IMR-90 (cell line): ENCODE measurements around the gene TM9SF4. TPM values are rescaled to one million over a fixed set of nuclear protein-coding genes. Genes with fewer than 3 reads are reported as not detected.

Experiments
- ATAC-seq: fragments of 200-7000 bp; cut with Tn5 transposase; 2 replicates; pipeline ENCODE4 v1.9.1; 2020; ENCODE audit warnings: low read depth, mild to moderate bottlenecking, moderate library complexity
- BruUV-seq: library from RNA; stranded (reverse); fragments of 400-500 nt; replicated peaks from 2 replicates; lab custom pipeline; 2021; lab: Mats Ljungman, UMichigan
- CTCF ChIA-PET: fragments of 300-600 bp; formaldehyde crosslinking; extraction: SDS; loops from one replicate; lab custom pipeline; 2021; ENCODE audit warnings: antibody characterized with exemption; lab: Yijun Ruan, JAX
- POLR2A ChIA-PET: fragments of 300-600 bp; sonication (Branson Sonifier 250); formaldehyde crosslinking; loops from one replicate; lab custom pipeline; 2022; ENCODE audit warnings: antibody characterized with exemption; ENCODE audit not compliant: unreplicated experiment; lab: Charles Lee
- DNase-seq: peaks from one replicate; pipeline ENCODE4 v3.0.0; 2013
- H2AFZ ChIP-seq: replicated peaks from 2 replicates; pipeline ENCODE3; 2013; ENCODE audit warnings: low read length, mild to moderate bottlenecking; ENCODE audit not compliant: poor library complexity
- H2AK5ac ChIP-seq: 2 replicates; pipeline ENCODE4 v1.6.1; 2013; ENCODE audit warnings: low read depth, low read length, inconsistent platforms
- H2AK9ac ChIP-seq: replicated peaks from 2 replicates; pipeline ENCODE3; 2013; ENCODE audit warnings: mild to moderate bottlenecking, low read depth, low read length, moderate library complexity; ENCODE audit not compliant: poor library complexity
- H2BK120ac ChIP-seq: 2 replicates; pipeline ENCODE4 v1.6.1; 2013; ENCODE audit warnings: low read depth, low read length, inconsistent platforms
- H2BK15ac ChIP-seq: 3 replicates; pipeline ENCODE4 v1.6.1; 2013; ENCODE audit warnings: low read depth, low read length, inconsistent platforms
- H2BK20ac ChIP-seq: 2 replicates; pipeline ENCODE4 v1.6.1; 2013; ENCODE audit warnings: low read depth, mild to moderate bottlenecking, inconsistent platforms, low read length, moderate library complexity
- H2BK5ac ChIP-seq: 2 replicates; pipeline ENCODE4 v1.6.1; 2013; ENCODE audit warnings: mild to moderate bottlenecking, low read depth, low read length, inconsistent platforms; ENCODE audit not compliant: poor library complexity, severe bottlenecking
- H3K14ac ChIP-seq: replicated peaks from 2 replicates; pipeline ENCODE4 v1.6.1; 2013; ENCODE audit warnings: low read depth, low read length, inconsistent platforms
- H3K18ac ChIP-seq: 2 replicates; pipeline ENCODE4 v1.6.1; 2013; ENCODE audit warnings: low read depth, low read length, control low read depth
- H3K23ac ChIP-seq: 2 replicates; pipeline ENCODE4 v1.6.1; 2013; ENCODE audit warnings: low read depth, low read length, inconsistent platforms
- H3K27ac ChIP-seq: 2 replicates; pipeline ENCODE4 v1.5.1; 2013; ENCODE audit warnings: mild to moderate bottlenecking, control low read depth, low read length; ENCODE audit not compliant: insufficient read depth
- H3K27me3 ChIP-seq: 2 replicates; pipeline ENCODE4 v1.6.1; 2013; ENCODE audit warnings: low read length; ENCODE audit not compliant: control insufficient read depth, insufficient read depth
- H3K36me3 ChIP-seq: 2 replicates; pipeline ENCODE4 v1.6.1; 2013; ENCODE audit warnings: low read length, mixed read lengths; ENCODE audit not compliant: control insufficient read depth, insufficient read depth
- H3K4ac ChIP-seq: 2 replicates; pipeline ENCODE4 v1.6.1; 2013; ENCODE audit warnings: low read depth, low read length, inconsistent platforms
- H3K4me1 ChIP-seq: 2 replicates; pipeline ENCODE4 v1.6.1; 2013; ENCODE audit warnings: low read length, mixed read lengths; ENCODE audit not compliant: control insufficient read depth, insufficient read depth
- H3K4me2 ChIP-seq: 2 replicates; pipeline ENCODE4 v1.6.1; 2013; ENCODE audit warnings: low read depth, mild to moderate bottlenecking, control low read depth, low read length, moderate library complexity
- H3K4me3 ChIP-seq: 2 replicates; pipeline ENCODE4 v1.5.1; 2013; ENCODE audit warnings: low read depth, mild to moderate bottlenecking, control low read depth, low read length, moderate library complexity; ENCODE audit not compliant: insufficient read depth
- H3K56ac ChIP-seq: 2 replicates; pipeline ENCODE4 v1.6.1; 2013; ENCODE audit warnings: low read length, inconsistent platforms; ENCODE audit not compliant: insufficient read depth; ENCODE audit errors: extremely low read depth
- H3K79me1 ChIP-seq, 2 experiments: 2 replicates each; pipeline ENCODE4 v1.6.1; 2013; ENCODE audit warnings: low read length in 2 of 2, inconsistent platforms in 1 of 2, low read depth in 1 of 2
- H3K9ac ChIP-seq: 2 replicates; pipeline ENCODE4 v1.6.1; 2013; ENCODE audit warnings: low read depth, low read length, control low read depth
- H3K9me1 ChIP-seq: 2 replicates; pipeline ENCODE4 v1.6.1; 2013; ENCODE audit warnings: low read length, inconsistent platforms; ENCODE audit not compliant: insufficient read depth
- H3K9me3 ChIP-seq: 2 replicates; pipeline ENCODE4 v1.6.1; 2013; ENCODE audit warnings: low read length; ENCODE audit not compliant: control insufficient read depth, insufficient read depth
- H4K20me1 ChIP-seq: 2 replicates; pipeline ENCODE4 v1.6.1; 2013; ENCODE audit warnings: low read length, inconsistent platforms; ENCODE audit not compliant: insufficient read depth
- H4K5ac ChIP-seq: 2 replicates; pipeline ENCODE4 v1.6.1; 2013; ENCODE audit warnings: mild to moderate bottlenecking, low read depth, low read length, control low read depth
- H4K8ac ChIP-seq, 2 experiments: 2 replicates each; pipeline ENCODE4 v1.6.1; 2013; ENCODE audit warnings: low read depth in 2 of 2, low read length in 2 of 2, control low read depth in 1 of 2, inconsistent platforms in 1 of 2
- H4K91ac ChIP-seq: 2 replicates; pipeline ENCODE4 v1.6.1; 2013; ENCODE audit warnings: low read depth, low read length, inconsistent platforms; ENCODE audit not compliant: insufficient read depth
- BHLHE40 ChIP-seq: fragments of 150-350 bp; IDR thresholded peaks from 2 replicates; pipeline ENCODE4 v1.6.1; 2016; ENCODE audit warnings: mild to moderate bottlenecking, low read depth, low read length
- CEBPB ChIP-seq: IDR thresholded peaks from 2 replicates; pipeline ENCODE4 v1.6.1; 2012; ENCODE audit warnings: low read depth, low read length, improper control_type of control experiment
- MAFK ChIP-seq: IDR thresholded peaks from 2 replicates; pipeline ENCODE4 v1.6.1; 2012; ENCODE audit warnings: low read depth, low read length, improper control_type of control experiment
- MAZ ChIP-seq: IDR thresholded peaks from 2 replicates; pipeline ENCODE4 v1.6.1; 2012; ENCODE audit warnings: low read depth, mild to moderate bottlenecking, low read length, improper control_type of control experiment, moderate library complexity, borderline replicate concordance
- POLR2A ChIP-seq: IDR thresholded peaks from 2 replicates; pipeline ENCODE4 v1.6.1; 2012; ENCODE audit warnings: mild to moderate bottlenecking, low read depth, low read length
- RAD21 ChIP-seq: IDR thresholded peaks from 2 replicates; pipeline ENCODE4 v1.6.1; 2012; ENCODE audit warnings: low read length, improper control_type of control experiment
- RFX5 ChIP-seq: IDR thresholded peaks from 2 replicates; pipeline ENCODE4 v1.8.0; 2012; ENCODE audit warnings: low read depth, mild to moderate bottlenecking, low read length, moderate library complexity
- SMC3 ChIP-seq: fragments of 150-350 bp; IDR thresholded peaks from 2 replicates; pipeline ENCODE4 v1.6.1; 2016; ENCODE audit warnings: low read depth, mild to moderate bottlenecking, antibody characterized with exemption, low read length, moderate library complexity
- WGBS, 2 experiments: methylation state at CpG; one replicate each; pipeline versions ENCODE4 v1.1.5 to v1.1.7; 2013; ENCODE audit warnings: missing lambda C conversion rate in 2 of 2; ENCODE audit not compliant: insufficient read length in 1 of 2; ENCODE audit errors: extremely low coverage in 2 of 2; 5-methylcytosine and 5-hydroxymethylcytosine counted together
- dilution Hi-C: fragments of 300-500 bp; cut with HindIII; formaldehyde crosslinking; loops from one replicate; pipeline ENCODE4 v1.14.3; 2018; ENCODE audit warnings: low sequenced_read_pairs; ENCODE audit not compliant: unreplicated experiment
- in situ Hi-C: fragments of 300-500 bp; cut with MboI; formaldehyde crosslinking; loops from 3 replicates; pipeline ENCODE4 v1.14.3; 2019; ENCODE audit warnings: low sequenced_read_pairs, inconsistent platforms, mixed read lengths
- intact Hi-C: fragments of 100-400 bp; cut with micrococcal nuclease; formaldehyde crosslinking; loops from 2 replicates; pipeline ENCODE4 v1.10.0; 2022
- polyA plus RNA-seq, 3 experiments: library from polyadenylated mRNA; depleted of rRNA; stranded (reverse); fragments of >200 nt; gene quantifications; 2 replicates each; pipeline ENCODE4 v1.2.3, GENCODE V29; 2012; ENCODE audit warnings: low replicate concordance in 1 of 3
- total RNA-seq: library from RNA; depleted of rRNA; stranded (reverse); fragments of >200 nt; gene quantifications from 2 replicates; pipeline ENCODE4 v1.2.3, GENCODE V29; 2012
- TF ChIP-seq, protein P1 (sequence below): fragments of 150-350 bp; IDR thresholded peaks from 2 replicates; pipeline ENCODE4 v1.6.1; 2017; ENCODE audit warnings: mild to moderate bottlenecking, antibody characterized with exemption, low read length, low read depth
- TF ChIP-seq, protein P2 (sequence below): conservative IDR thresholded peaks from 2 replicates; pipeline ENCODE4 v1.5.1; 2012; ENCODE audit warnings: mild to moderate bottlenecking, low read depth, low read length, improper control_type of control experiment
- TF ChIP-seq, protein P3 (sequence below): fragments of 150-350 bp; IDR thresholded peaks from 2 replicates; pipeline ENCODE4 v1.6.1; 2016; ENCODE audit warnings: low read depth, mild to moderate bottlenecking, low read length, moderate library complexity, borderline replicate concordance

The TM9SF4 gene
- total and polyA plus RNA-seq, 2 of the 4 experiments (the other 2 are of a cell fraction), result 35.3 to 59.1 TPM

DNA sequence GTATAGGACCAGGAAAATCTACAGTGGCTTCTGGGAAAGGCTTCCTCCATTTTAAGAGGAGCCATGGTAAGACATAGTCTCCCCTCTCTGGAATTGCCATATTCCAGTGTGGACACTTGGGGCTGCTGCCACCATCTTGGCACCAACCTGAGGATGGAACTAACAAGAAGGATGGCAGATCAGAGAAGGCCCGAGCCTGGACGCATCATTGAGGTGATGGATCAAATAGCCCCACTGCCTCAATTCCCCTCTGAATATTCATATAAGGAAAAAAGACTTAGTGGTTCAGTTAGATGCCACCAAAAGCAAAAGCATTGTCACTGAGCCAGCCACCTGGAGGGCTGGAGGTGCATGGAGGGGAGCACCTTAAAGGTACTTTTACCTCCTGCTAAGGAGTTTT lies 72.1 kb downstream of the TM9SF4 start:
- no peak overlapping the region for H3K4me3 ChIP-seq
- H2AFZ ChIP-seq, result no peak overlapping the region
- no peaks in the 10 kb centered on the region for H3K36me3 ChIP-seq
- no peak overlapping the region for H2AK5ac ChIP-seq
- no TSS peak for BruUV-seq
- H2BK120ac ChIP-seq, result no peak overlapping the region
- WGBS, 2 experiments, result no CpG with 5 or more reads among the region's 2 CpGs
- H3K9me1 ChIP-seq, result no peaks in the 10 kb centered on the region
- no peak overlapping the region for H2BK5ac ChIP-seq
- TF ChIP-seq MAFK, result no peak
- TF ChIP-seq, protein P1, sequence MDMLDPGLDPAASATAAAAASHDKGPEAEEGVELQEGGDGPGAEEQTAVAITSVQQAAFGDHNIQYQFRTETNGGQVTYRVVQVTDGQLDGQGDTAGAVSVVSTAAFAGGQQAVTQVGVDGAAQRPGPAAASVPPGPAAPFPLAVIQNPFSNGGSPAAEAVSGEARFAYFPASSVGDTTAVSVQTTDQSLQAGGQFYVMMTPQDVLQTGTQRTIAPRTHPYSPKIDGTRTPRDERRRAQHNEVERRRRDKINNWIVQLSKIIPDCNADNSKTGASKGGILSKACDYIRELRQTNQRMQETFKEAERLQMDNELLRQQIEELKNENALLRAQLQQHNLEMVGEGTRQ, result no peak
- TF ChIP-seq, protein P2, sequence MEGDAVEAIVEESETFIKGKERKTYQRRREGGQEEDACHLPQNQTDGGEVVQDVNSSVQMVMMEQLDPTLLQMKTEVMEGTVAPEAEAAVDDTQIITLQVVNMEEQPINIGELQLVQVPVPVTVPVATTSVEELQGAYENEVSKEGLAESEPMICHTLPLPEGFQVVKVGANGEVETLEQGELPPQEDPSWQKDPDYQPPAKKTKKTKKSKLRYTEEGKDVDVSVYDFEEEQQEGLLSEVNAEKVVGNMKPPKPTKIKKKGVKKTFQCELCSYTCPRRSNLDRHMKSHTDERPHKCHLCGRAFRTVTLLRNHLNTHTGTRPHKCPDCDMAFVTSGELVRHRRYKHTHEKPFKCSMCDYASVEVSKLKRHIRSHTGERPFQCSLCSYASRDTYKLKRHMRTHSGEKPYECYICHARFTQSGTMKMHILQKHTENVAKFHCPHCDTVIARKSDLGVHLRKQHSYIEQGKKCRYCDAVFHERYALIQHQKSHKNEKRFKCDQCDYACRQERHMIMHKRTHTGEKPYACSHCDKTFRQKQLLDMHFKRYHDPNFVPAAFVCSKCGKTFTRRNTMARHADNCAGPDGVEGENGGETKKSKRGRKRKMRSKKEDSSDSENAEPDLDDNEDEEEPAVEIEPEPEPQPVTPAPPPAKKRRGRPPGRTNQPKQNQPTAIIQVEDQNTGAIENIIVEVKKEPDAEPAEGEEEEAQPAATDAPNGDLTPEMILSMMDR, result no peak
- TF ChIP-seq BHLHE40, result no peak
- no peak for TF ChIP-seq RFX5
- TF ChIP-seq, protein P3, sequence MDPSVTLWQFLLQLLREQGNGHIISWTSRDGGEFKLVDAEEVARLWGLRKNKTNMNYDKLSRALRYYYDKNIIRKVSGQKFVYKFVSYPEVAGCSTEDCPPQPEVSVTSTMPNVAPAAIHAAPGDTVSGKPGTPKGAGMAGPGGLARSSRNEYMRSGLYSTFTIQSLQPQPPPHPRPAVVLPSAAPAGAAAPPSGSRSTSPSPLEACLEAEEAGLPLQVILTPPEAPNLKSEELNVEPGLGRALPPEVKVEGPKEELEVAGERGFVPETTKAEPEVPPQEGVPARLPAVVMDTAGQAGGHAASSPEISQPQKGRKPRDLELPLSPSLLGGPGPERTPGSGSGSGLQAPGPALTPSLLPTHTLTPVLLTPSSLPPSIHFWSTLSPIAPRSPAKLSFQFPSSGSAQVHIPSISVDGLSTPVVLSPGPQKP, result no peak
- TF ChIP-seq SMC3, result no peak
- no peak for TF ChIP-seq RAD21
- TF ChIP-seq MAZ, result no peak
- no peak for TF ChIP-seq CEBPB
- no peak for TF ChIP-seq POLR2A
- POLR2A ChIA-PET, result no interaction called here
- H2BK20ac ChIP-seq, result no peak overlapping the region
- no peak overlapping the region for H3K9ac ChIP-seq
- no peak overlapping the region for H3K56ac ChIP-seq
- no peak overlapping the region for H3K23ac ChIP-seq
- H3K27ac ChIP-seq, result no peak overlapping the region
- CTCF ChIA-PET, result no interaction called here
- no peak overlapping the region for H4K8ac ChIP-seq
- no peaks in the 10 kb centered on the region for H3K4me1 ChIP-seq
- no peak overlapping the region for H3K4me2 ChIP-seq
- no peak overlapping the region for H4K91ac ChIP-seq
- no peak overlapping the region for H2AK9ac ChIP-seq
- ATAC-seq (no peak), DNase-seq (no peak)
- no peak overlapping the region for H3K4ac ChIP-seq
- no peaks in the 10 kb centered on the region for H3K9me3 ChIP-seq
- no peak overlapping the region for H2BK15ac ChIP-seq
- no peaks in the 10 kb centered on the region for H3K79me1 ChIP-seq
- no peak overlapping the region for H3K14ac ChIP-seq
- dilution Hi-C loops (no loop called here), in situ Hi-C loops (no loop called here), intact Hi-C loops (loop anchor here (1.0 kb wide), 1 partner anchor 11 kb away; no protein-coding TSS in a partner anchor)
- no peak overlapping the region for H4K5ac ChIP-seq
- H3K27me3 ChIP-seq, result no peaks in the 10 kb centered on the region
- no peak overlapping the region for H3K18ac ChIP-seq
- no peaks in the 10 kb centered on the region for H4K20me1 ChIP-seq
